H1 (cell line): ENCODE data around the gene IL17RA. TPM values are rescaled to one million over a fixed set of nuclear protein-coding genes. Genes with fewer than 3 reads are reported as not detected.

ENCODE experiments used
- BCL11A ChIP-seq, 2 experiments: IDR thresholded peaks; one replicate each; pipeline ENCODE4 v1.6.1; 2011; ENCODE audit warnings: low read depth in 2 of 2, low read length in 2 of 2, mild to moderate bottlenecking in 2 of 2
- POLR2A ChIP-seq, 2 experiments: IDR thresholded peaks; 1 replicate in 1 of 2; 2 replicates in 1 of 2; pipeline ENCODE4 v1.6.1; 2011; ENCODE audit warnings: low read depth in 2 of 2, low read length in 2 of 2, mild to moderate bottlenecking in 2 of 2; ENCODE audit errors: control extremely low read depth in 1 of 2
- TEAD4 ChIP-seq: IDR thresholded peaks from 2 replicates; pipeline ENCODE4 v1.6.1; 2012; ENCODE audit warnings: low read depth, low read length, inconsistent platforms, mixed read lengths
- polyA plus RNA-seq, 7 experiments: library from polyadenylated mRNA; depleted of rRNA in 3 of 7; stranded (reverse) in 5 of 7; unstranded in 2 of 7; fragments of >200 nt in 5 of 7; fragments of 200-250 nt in 2 of 7; gene quantifications; 1 replicate in 5 of 7; 2 replicates in 1 of 7; 4 replicates in 1 of 7; pipeline versions ENCODE4 v1.2.1 to v1.2.3, GENCODE V29; 2011 to 2013; ENCODE audit warnings: missing spikeins in 2 of 7, mixed read lengths in 2 of 7
- total RNA-seq: library from RNA; stranded (reverse); fragmentation: NEBNext Ultra II Directional; extraction: Animal tissue kit (Norgen Biotek cat#: 25700); gene quantifications from 2 replicates; pipeline ENCODE4 v1.2.1, GENCODE V29; 2021
- TF ChIP-seq, protein P1 (sequence below): fragments of 300-600 bp; sonication (generic); IDR thresholded peaks from 2 replicates; pipeline ENCODE4 v1.7.1; 2012; ENCODE audit warnings: low read length, moderate library complexity, mild to moderate bottlenecking, inconsistent platforms; ENCODE audit not compliant: insufficient replicate concordance

IL17RA gene
- total and polyA plus RNA-seq, 2 of the 8 experiments (the other 6 are each of a cell fraction or from before 2014, with no cell fraction given): 5.6 to 9.9 TPM

DNA sequence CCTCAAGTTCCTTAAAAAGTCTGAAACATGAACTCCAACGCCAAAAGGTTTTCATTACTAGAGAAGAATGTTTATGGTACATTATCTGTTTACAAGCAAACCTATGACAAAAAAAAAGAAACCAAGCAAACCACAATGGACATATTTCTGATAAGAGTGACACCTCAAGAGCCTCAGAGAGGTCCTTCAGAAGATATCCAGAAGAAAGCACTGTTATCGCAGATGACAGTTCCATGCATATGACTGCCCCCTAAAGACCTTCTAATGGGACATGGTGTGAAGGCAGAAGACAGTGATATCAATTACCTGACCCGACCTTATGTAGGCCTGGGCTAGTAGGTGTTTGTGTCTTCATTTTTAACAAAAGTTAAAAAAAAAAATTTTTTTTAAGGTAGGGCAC lies 71.1 kb downstream of the IL17RA start (continued):
- TF ChIP-seq, protein P1, sequence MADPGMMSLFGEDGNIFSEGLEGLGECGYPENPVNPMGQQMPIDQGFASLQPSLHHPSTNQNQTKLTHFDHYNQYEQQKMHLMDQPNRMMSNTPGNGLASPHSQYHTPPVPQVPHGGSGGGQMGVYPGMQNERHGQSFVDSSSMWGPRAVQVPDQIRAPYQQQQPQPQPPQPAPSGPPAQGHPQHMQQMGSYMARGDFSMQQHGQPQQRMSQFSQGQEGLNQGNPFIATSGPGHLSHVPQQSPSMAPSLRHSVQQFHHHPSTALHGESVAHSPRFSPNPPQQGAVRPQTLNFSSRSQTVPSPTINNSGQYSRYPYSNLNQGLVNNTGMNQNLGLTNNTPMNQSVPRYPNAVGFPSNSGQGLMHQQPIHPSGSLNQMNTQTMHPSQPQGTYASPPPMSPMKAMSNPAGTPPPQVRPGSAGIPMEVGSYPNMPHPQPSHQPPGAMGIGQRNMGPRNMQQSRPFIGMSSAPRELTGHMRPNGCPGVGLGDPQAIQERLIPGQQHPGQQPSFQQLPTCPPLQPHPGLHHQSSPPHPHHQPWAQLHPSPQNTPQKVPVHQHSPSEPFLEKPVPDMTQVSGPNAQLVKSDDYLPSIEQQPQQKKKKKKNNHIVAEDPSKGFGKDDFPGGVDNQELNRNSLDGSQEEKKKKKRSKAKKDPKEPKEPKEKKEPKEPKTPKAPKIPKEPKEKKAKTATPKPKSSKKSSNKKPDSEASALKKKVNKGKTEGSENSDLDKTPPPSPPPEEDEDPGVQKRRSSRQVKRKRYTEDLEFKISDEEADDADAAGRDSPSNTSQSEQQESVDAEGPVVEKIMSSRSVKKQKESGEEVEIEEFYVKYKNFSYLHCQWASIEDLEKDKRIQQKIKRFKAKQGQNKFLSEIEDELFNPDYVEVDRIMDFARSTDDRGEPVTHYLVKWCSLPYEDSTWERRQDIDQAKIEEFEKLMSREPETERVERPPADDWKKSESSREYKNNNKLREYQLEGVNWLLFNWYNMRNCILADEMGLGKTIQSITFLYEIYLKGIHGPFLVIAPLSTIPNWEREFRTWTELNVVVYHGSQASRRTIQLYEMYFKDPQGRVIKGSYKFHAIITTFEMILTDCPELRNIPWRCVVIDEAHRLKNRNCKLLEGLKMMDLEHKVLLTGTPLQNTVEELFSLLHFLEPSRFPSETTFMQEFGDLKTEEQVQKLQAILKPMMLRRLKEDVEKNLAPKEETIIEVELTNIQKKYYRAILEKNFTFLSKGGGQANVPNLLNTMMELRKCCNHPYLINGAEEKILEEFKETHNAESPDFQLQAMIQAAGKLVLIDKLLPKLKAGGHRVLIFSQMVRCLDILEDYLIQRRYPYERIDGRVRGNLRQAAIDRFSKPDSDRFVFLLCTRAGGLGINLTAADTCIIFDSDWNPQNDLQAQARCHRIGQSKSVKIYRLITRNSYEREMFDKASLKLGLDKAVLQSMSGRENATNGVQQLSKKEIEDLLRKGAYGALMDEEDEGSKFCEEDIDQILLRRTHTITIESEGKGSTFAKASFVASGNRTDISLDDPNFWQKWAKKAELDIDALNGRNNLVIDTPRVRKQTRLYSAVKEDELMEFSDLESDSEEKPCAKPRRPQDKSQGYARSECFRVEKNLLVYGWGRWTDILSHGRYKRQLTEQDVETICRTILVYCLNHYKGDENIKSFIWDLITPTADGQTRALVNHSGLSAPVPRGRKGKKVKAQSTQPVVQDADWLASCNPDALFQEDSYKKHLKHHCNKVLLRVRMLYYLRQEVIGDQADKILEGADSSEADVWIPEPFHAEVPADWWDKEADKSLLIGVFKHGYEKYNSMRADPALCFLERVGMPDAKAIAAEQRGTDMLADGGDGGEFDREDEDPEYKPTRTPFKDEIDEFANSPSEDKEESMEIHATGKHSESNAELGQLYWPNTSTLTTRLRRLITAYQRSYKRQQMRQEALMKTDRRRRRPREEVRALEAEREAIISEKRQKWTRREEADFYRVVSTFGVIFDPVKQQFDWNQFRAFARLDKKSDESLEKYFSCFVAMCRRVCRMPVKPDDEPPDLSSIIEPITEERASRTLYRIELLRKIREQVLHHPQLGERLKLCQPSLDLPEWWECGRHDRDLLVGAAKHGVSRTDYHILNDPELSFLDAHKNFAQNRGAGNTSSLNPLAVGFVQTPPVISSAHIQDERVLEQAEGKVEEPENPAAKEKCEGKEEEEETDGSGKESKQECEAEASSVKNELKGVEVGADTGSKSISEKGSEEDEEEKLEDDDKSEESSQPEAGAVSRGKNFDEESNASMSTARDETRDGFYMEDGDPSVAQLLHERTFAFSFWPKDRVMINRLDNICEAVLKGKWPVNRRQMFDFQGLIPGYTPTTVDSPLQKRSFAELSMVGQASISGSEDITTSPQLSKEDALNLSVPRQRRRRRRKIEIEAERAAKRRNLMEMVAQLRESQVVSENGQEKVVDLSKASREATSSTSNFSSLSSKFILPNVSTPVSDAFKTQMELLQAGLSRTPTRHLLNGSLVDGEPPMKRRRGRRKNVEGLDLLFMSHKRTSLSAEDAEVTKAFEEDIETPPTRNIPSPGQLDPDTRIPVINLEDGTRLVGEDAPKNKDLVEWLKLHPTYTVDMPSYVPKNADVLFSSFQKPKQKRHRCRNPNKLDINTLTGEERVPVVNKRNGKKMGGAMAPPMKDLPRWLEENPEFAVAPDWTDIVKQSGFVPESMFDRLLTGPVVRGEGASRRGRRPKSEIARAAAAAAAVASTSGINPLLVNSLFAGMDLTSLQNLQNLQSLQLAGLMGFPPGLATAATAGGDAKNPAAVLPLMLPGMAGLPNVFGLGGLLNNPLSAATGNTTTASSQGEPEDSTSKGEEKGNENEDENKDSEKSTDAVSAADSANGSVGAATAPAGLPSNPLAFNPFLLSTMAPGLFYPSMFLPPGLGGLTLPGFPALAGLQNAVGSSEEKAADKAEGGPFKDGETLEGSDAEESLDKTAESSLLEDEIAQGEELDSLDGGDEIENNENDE: no peak
- no peak for TF ChIP-seq TEAD4
- TF ChIP-seq POLR2A (IDR thresholded peaks at IDR 0.05; ENCODE audit: control extremely low read depth in 1 of 2, low read depth in 2 of 2, low read length in 2 of 2): no peak
- TF ChIP-seq BCL11A (IDR thresholded peaks at IDR 0.05; ENCODE audit: low read depth in 2 of 2, low read length in 2 of 2): no peak
- TF ChIP-seq, all 59 proteins: peak for 0
